PC-3 (cell line): ENCODE results near the gene CASP8.

ENCODE experiments used
- CTCF ChIP-seq: fragments of 300-600 bp; sonication (generic); conservative IDR thresholded peaks from 2 replicates; pipeline ENCODE4 v1.5.1; 2017; ENCODE audit warnings: antibody characterized with exemption, low read depth, mild to moderate bottlenecking, low read length
- EZH2 ChIP-seq: fragments of 300-600 bp; sonication (generic); IDR thresholded peaks from one replicate; pipeline ENCODE4 v1.6.1; 2017; ENCODE audit warnings: antibody characterized with exemption, mild to moderate bottlenecking, low read length; ENCODE audit not compliant: unreplicated experiment

GRCh38 chr2:201320701-201321100 is 60.4 kb downstream of the CASP8 start:
- TF ChIP-seq CTCF (no peak), EZH2 (no peak)
